ENCODE data around the gene SP100.
"Not testable (repeated sequence)": the region's sequence is repeated elsewhere in the genome, so short reads cannot be mapped to it uniquely, and the experiment has no call there.

SP100 gene

GRCh38 chr2:230408244-230408842 is 7.7 kb upstream of the SP100 start:
- ChIA-PET POLR2A (no interaction called here), CTCF (interaction anchor here (0.7 kb wide), 1 partner anchor 189 kb away, joined by 3 read pairs; the partner anchor contains the start of gene SP110)
- TF ChIP-seq ZBTB49 (tag by site-specific recombination; IDR thresholded peaks at IDR 0.05; ENCODE audit: low read depth) (no peak), ZBTB17 (tag by site-specific recombination; IDR thresholded peaks at IDR 0.05) (no peak), KLF16 (tag by site-specific recombination; IDR thresholded peaks at IDR 0.05) (no peak)
- Histone ChIP-seq H3K27ac (ENCODE audit: extremely low read depth, low read depth, low read length) (no peak overlapping the region), H3K4me3 (ENCODE audit: low read depth, low read length) (no peak overlapping the region), H3K4me1 (ENCODE audit: control insufficient read depth, insufficient read depth, low read length) (no peaks in the 10 kb centered on the region; the same call in 1 of the 2 replicates), H3K36me3 (ENCODE audit: control insufficient read depth in 2 of 2, insufficient read depth in 1 of 2, low read length in 2 of 2) (peaks cover 0 to 3% of the 10 kb centered on the region in 2 experiments; a peak in 1 of 3 replicates), H3K9me3 (ENCODE audit: control insufficient read depth, insufficient read depth, low read depth, low read length) (no peaks in the 10 kb centered on the region)

GRCh38 chr2:230409316-230409715 is 6.7 kb upstream of the SP100 start:
- H3K36me3 ChIP-seq (ENCODE audit: control insufficient read depth in 2 of 2, insufficient read depth in 1 of 2, low read length in 2 of 2); H3K4me1 ChIP-seq (ENCODE audit: control insufficient read depth, insufficient read depth, low read length); H3K9me3 ChIP-seq (ENCODE audit: control insufficient read depth, insufficient read depth, low read depth, low read length); POLR2A ChIA-PET; H3K4me3 ChIP-seq (ENCODE audit: low read depth, low read length); H3K27ac ChIP-seq (ENCODE audit: extremely low read depth, low read depth, low read length); CTCF ChIA-PET: not testable (repeated sequence)

GRCh38 chr2:230410263-230410662 is 5.7 kb upstream of the SP100 start:
- CTCF ChIA-PET = interaction anchor here (0.6 kb wide), 1 partner anchor 1003 kb away, joined by 3 read pairs; no protein-coding TSS in a partner anchor
- Histone ChIP-seq H3K36me3 (ENCODE audit: control insufficient read depth in 2 of 2, insufficient read depth in 1 of 2, low read length in 2 of 2) (no peaks in the 10 kb centered on the region), H3K9me3 (ENCODE audit: control insufficient read depth, insufficient read depth, low read depth, low read length) (no peaks in the 10 kb centered on the region), H3K4me3 (ENCODE audit: low read depth, low read length) (no peak overlapping the region), H3K4me1 (ENCODE audit: control insufficient read depth, insufficient read depth, low read length) (no peaks in the 10 kb centered on the region; the same call in 1 of the 2 replicates), H3K27ac (ENCODE audit: extremely low read depth, low read depth, low read length) (no peak overlapping the region)
- TF ChIP-seq ZNF645 (tag by site-specific recombination; IDR thresholded peaks at IDR 0.05) (no peak), ZNF629 (tag by site-specific recombination; IDR thresholded peaks at IDR 0.05) (no peak)
- POLR2A ChIA-PET = no interaction called here

DNA sequence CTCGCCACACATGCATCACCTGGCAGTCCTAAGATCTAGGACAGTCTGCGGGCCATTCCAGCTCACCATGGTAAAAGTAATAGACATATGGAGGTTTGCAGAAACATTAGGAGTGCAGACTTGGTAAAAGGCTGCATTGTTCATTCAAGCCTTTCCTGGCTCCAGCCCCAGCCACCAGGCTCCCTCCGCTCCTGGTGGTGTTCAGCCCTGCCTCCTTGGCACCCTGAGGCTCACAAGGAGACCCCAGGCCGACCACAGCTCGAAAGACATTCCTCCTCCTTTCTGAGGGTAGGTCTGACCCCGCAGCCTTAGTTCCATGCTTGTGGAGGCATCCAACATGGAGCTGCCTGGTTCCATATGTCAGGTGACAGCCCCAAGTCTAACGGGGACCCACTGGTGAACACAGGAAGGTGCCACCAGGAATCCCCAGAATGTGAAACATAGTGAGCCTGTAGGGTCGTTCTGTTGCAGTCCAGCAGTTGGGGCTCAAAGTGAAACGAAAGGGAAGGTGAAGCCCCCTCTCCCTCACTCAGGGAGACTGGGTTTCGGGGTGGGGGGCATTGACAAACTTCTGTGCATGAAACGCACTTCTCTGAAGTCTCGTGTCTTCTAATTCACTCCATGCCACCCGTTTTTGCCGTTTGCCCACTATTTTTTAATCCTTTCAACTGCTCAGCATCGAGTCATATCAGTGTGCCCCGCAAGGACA is 5.0 kb upstream of the SP100 start:
- Histone ChIP-seq H3K36me3 (ENCODE audit: control insufficient read depth in 2 of 2, insufficient read depth in 1 of 2, low read length in 2 of 2) (no peaks in the 10 kb centered on the region), H3K4me3 (ENCODE audit: low read depth, low read length) (peak overlapping the region; percentile 60), H3K4me1 (ENCODE audit: control insufficient read depth, insufficient read depth, low read length) (no peaks in the 10 kb centered on the region; the same call in 1 of the 2 replicates), H3K27ac (ENCODE audit: extremely low read depth, low read depth, low read length) (no peak overlapping the region; the same call in 1 of the 2 replicates), H3K9me3 (ENCODE audit: control insufficient read depth, insufficient read depth, low read depth, low read length) (no peaks in the 10 kb centered on the region)
- ChIA-PET CTCF (interaction anchor here (0.6 to 0.7 kb wide), 4 partner anchors 185 to 1004 kb away, joined by 3 to 5 read pairs (median 3); no protein-coding TSS in a partner anchor), POLR2A (no interaction called here)
- TF ChIP-seq ZNF211 (tag by site-specific recombination; IDR thresholded peaks at IDR 0.05; ENCODE audit: low read depth) (no peak), ZNF501 (tag by site-specific recombination; IDR thresholded peaks at IDR 0.05) (no peak), ZNF544 (tag by site-specific recombination; IDR thresholded peaks at IDR 0.05) (no peak), ZNF302 (tag by site-specific recombination; IDR thresholded peaks at IDR 0.05; ENCODE audit: low read depth) (no peak), ZBTB1 (tag by site-specific recombination; IDR thresholded peaks at IDR 0.05) (no peak), ZBTB17 (tag by site-specific recombination; IDR thresholded peaks at IDR 0.05) (no peak)
- TF ChIP-seq, protein P1, sequence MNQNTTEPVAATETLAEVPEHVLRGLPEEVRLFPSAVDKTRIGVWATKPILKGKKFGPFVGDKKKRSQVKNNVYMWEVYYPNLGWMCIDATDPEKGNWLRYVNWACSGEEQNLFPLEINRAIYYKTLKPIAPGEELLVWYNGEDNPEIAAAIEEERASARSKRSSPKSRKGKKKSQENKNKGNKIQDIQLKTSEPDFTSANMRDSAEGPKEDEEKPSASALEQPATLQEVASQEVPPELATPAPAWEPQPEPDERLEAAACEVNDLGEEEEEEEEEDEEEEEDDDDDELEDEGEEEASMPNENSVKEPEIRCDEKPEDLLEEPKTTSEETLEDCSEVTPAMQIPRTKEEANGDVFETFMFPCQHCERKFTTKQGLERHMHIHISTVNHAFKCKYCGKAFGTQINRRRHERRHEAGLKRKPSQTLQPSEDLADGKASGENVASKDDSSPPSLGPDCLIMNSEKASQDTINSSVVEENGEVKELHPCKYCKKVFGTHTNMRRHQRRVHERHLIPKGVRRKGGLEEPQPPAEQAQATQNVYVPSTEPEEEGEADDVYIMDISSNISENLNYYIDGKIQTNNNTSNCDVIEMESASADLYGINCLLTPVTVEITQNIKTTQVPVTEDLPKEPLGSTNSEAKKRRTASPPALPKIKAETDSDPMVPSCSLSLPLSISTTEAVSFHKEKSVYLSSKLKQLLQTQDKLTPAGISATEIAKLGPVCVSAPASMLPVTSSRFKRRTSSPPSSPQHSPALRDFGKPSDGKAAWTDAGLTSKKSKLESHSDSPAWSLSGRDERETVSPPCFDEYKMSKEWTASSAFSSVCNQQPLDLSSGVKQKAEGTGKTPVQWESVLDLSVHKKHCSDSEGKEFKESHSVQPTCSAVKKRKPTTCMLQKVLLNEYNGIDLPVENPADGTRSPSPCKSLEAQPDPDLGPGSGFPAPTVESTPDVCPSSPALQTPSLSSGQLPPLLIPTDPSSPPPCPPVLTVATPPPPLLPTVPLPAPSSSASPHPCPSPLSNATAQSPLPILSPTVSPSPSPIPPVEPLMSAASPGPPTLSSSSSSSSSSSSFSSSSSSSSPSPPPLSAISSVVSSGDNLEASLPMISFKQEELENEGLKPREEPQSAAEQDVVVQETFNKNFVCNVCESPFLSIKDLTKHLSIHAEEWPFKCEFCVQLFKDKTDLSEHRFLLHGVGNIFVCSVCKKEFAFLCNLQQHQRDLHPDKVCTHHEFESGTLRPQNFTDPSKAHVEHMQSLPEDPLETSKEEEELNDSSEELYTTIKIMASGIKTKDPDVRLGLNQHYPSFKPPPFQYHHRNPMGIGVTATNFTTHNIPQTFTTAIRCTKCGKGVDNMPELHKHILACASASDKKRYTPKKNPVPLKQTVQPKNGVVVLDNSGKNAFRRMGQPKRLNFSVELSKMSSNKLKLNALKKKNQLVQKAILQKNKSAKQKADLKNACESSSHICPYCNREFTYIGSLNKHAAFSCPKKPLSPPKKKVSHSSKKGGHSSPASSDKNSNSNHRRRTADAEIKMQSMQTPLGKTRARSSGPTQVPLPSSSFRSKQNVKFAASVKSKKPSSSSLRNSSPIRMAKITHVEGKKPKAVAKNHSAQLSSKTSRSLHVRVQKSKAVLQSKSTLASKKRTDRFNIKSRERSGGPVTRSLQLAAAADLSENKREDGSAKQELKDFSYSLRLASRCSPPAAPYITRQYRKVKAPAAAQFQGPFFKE (tag by site-specific recombination; IDR thresholded peaks at IDR 0.05; ENCODE audit: borderline replicate concordance) = no peak
- TF ChIP-seq, protein P2, sequence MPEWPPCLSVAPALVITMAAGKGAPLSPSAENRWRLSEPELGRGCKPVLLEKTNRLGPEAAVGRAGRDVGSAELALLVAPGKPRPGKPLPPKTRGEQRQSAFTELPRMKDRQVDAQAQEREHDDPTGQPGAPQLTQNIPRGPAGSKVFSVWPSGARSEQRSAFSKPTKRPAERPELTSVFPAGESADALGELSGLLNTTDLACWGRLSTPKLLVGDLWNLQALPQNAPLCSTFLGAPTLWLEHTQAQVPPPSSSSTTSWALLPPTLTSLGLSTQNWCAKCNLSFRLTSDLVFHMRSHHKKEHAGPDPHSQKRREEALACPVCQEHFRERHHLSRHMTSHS (tag by site-specific recombination; IDR thresholded peaks at IDR 0.05) = no peak

Data from HEK293 (cell line).